Measurements from ENCODE around the gene NARS2.

DNA sequence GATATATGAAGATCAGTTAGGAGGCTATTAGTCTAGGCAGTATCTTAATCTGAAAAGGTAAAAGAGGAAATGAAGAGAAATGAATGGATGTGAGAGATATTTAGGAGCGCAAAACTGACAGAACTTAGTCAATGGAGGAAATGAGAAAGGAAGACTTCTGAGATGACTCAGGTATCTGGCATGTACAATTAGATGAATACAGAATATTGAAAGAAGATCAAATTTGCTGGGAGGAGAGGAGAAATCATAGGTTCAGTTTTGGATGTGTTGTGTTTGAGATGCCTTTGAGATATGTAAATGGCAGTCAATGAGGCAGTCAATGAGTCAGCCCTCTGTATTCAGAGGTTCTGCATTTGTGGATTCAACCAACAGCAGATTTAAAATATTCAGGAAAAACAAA, 114.2 kb downstream of the NARS2 start:
- TF ChIP-seq TCF12 (IDR thresholded peaks at IDR 0.05; ENCODE audit: low read depth) (no peak), TAF1 (IDR thresholded peaks at IDR 0.05; ENCODE audit: low read depth) (no peak), EP300 (IDR thresholded peaks at IDR 0.05; ENCODE audit: borderline replicate concordance) (no peak), CEBPB (IDR thresholded peaks at IDR 0.05) (no peak), FOXM1 (IDR thresholded peaks at IDR 0.05; ENCODE audit: borderline replicate concordance, low read depth) (no peak)
- TF ChIP-seq, protein P1, sequence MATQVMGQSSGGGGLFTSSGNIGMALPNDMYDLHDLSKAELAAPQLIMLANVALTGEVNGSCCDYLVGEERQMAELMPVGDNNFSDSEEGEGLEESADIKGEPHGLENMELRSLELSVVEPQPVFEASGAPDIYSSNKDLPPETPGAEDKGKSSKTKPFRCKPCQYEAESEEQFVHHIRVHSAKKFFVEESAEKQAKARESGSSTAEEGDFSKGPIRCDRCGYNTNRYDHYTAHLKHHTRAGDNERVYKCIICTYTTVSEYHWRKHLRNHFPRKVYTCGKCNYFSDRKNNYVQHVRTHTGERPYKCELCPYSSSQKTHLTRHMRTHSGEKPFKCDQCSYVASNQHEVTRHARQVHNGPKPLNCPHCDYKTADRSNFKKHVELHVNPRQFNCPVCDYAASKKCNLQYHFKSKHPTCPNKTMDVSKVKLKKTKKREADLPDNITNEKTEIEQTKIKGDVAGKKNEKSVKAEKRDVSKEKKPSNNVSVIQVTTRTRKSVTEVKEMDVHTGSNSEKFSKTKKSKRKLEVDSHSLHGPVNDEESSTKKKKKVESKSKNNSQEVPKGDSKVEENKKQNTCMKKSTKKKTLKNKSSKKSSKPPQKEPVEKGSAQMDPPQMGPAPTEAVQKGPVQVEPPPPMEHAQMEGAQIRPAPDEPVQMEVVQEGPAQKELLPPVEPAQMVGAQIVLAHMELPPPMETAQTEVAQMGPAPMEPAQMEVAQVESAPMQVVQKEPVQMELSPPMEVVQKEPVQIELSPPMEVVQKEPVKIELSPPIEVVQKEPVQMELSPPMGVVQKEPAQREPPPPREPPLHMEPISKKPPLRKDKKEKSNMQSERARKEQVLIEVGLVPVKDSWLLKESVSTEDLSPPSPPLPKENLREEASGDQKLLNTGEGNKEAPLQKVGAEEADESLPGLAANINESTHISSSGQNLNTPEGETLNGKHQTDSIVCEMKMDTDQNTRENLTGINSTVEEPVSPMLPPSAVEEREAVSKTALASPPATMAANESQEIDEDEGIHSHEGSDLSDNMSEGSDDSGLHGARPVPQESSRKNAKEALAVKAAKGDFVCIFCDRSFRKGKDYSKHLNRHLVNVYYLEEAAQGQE (IDR thresholded peaks at IDR 0.05; ENCODE audit: low read depth): no peak
- TF ChIP-seq, protein P2, sequence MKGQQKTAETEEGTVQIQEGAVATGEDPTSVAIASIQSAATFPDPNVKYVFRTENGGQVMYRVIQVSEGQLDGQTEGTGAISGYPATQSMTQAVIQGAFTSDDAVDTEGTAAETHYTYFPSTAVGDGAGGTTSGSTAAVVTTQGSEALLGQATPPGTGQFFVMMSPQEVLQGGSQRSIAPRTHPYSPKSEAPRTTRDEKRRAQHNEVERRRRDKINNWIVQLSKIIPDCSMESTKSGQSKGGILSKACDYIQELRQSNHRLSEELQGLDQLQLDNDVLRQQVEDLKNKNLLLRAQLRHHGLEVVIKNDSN (IDR thresholded peaks at IDR 0.05): no peak
